ENCODE measurements around the gene SSRP1.

DNA sequence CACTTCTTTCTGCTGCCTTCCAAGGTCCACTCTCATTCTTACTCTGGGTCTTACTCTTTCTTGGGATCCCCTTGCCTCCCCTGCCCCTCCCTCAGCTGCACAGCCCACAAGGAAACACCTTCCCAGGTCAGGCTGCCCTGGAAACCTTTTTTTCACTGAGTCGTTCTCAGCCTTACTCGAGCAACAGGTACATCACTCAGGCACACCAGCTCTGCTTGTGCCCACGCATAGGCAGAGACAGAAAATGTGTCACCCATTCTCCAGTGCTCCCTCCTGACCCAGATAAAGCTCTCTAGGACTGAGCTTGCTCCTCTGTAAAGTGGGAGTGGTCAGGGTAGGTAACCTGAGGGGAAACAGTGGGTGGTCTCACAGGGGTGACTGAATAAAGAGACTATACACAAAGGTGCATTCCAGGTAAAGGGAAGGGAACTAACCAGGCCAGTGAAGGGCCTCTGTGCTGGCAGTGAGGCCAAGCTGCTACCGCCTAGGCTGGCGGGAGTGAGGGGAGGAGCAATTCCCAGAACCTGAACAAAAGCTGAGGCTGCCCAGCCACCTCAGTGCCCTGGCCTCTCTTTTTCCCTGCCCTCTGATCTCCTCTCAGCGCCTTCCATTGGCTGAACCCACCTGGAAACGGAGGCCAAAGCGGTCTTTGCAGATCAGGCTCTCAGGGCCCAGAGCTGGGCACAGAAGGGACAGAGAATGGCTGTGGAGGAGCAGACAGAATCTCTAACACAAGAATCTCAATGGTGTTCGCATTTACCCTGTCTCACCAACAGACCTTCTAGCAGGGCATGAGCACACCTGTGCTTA is 29.4 kb upstream of the SSRP1 start:
- no peak for TF ChIP-seq CTCF (IDR thresholded peaks at IDR 0.05; ENCODE audit: low read depth, low read length)
- TF ChIP-seq POLR2A (IDR thresholded peaks at IDR 0.05; ENCODE audit: extremely low read depth, insufficient read length) = no peak

Data from NB4 (cell line).